Measurements from ENCODE around the gene HPDL.

HPDL gene

DNA sequence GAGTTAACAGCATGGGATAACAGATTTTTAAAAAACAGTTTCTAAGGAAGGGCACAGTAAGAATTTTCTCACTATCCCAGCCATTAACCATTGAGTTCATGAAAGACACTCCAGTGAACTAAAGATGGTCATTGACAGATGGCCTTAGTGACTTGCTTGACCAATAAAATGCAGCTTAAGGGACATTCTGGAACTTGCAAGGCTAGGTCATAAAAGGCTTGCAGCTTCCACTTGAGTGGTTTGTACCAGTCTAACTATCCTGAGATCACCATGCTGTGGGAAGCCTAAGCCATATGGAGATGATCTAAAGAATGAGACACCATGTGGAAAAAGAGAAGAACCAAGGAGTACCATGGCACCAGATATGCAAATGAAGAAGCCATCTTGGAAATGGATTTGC lies 51.5 kb downstream of the HPDL start:
- Histone ChIP-seq H3K27ac (ENCODE audit: low read depth, low read length) (no peak overlapping the region), H3K4me3 (ENCODE audit: low read depth, low read length) (no peak overlapping the region), H3K27me3 (ENCODE audit: insufficient read depth, low read length) (no peaks in the 10 kb centered on the region), H3K4me1 (ENCODE audit: control insufficient read depth, insufficient read depth, low read length, unreplicated experiment) (no peaks in the 10 kb centered on the region), H3K79me2 (ENCODE audit: control insufficient read depth, insufficient read depth, low read length, unreplicated experiment) (no peaks in the 10 kb centered on the region), H2AFZ (ENCODE audit: low read length, unreplicated experiment) (no peak overlapping the region), H3K36me3 (ENCODE audit: insufficient read depth, low read length) (no peaks in the 10 kb centered on the region)

Measured in ACC112 (cell line).